Naive B cell (primary cell): ENCODE data around the gene VMO1. TPM values are rescaled to one million over a fixed set of nuclear protein-coding genes. Genes with fewer than 3 reads are reported as not detected.

Source experiments
- ATAC-seq, 2 donors: fragments of 150-1000 bp; cut with Tn5 transposase; 2 replicates each; pipeline ENCODE4 v1.10.0; 2021; ENCODE audit warnings: low read depth in 2 of 2, mild to moderate bottlenecking in 2 of 2, moderate library complexity in 2 of 2
- DNase-seq: peaks from one replicate; pipeline ENCODE4 v3.0.0; 2022
- H3K27ac Mint-ChIP-seq, 6 donors: one replicate each; pipeline ENCODE4 v1.8.0; 2020 to 2022; ENCODE audit warnings: mild to moderate bottlenecking in 6 of 6, mixed read lengths in 6 of 6, moderate library complexity in 5 of 6, inconsistent platforms in 2 of 6
- H3K27me3 Mint-ChIP-seq, 3 donors: one replicate each; pipeline ENCODE4 v1.8.0; 2021 to 2022; ENCODE audit warnings: mixed read lengths in 3 of 3, mild to moderate bottlenecking in 1 of 3
- H3K36me3 Mint-ChIP-seq, 2 donors: one replicate each; pipeline ENCODE4 v1.8.0; 2020 to 2022; ENCODE audit warnings: mixed read lengths in 2 of 2, inconsistent platforms in 1 of 2, mild to moderate bottlenecking in 1 of 2
- H3K4me1 Mint-ChIP-seq, 3 donors: one replicate each; pipeline ENCODE4 v1.8.0; 2020 to 2022; ENCODE audit warnings: mixed read lengths in 3 of 3, inconsistent platforms in 1 of 3, mild to moderate bottlenecking in 1 of 3, moderate library complexity in 1 of 3
- H3K4me3 Mint-ChIP-seq, 8 donors: one replicate each; pipeline ENCODE4 v1.8.0; 2020 to 2022; ENCODE audit warnings: mild to moderate bottlenecking in 8 of 8, mixed read lengths in 8 of 8, moderate library complexity in 8 of 8, inconsistent platforms in 2 of 8
- H3K9me3 Mint-ChIP-seq, 7 donors: one replicate each; pipeline ENCODE4 v1.8.0; 2020 to 2022; ENCODE audit warnings: mixed read lengths in 7 of 7, mild to moderate bottlenecking in 5 of 7, inconsistent platforms in 2 of 7, moderate library complexity in 1 of 7
- polyA plus RNA-seq, 6 donors: library from polyadenylated mRNA; unstranded; fragments of 300-500 nt; fragmentation: Illumina TruSeq; gene quantifications; one replicate each; pipeline ENCODE4 v1.2.3, GENCODE V29; 2021; ENCODE audit warnings: low read depth in 6 of 6

VMO1 gene
- polyA plus RNA-seq, 6 donors from 2014 or later, result not detected

GRCh38 chr17:4766723-4767122, 19.4 kb downstream of the VMO1 start:
- no peaks in the 10 kb centered on the region for H3K9me3 Mint-ChIP-seq
- no peaks in the 10 kb centered on the region for H3K36me3 Mint-ChIP-seq
- ATAC-seq (no peak), DNase-seq (no peak)
- H3K4me3 Mint-ChIP-seq, result no peak overlapping the region
- peaks cover 4 to 14% (median 12%) of the 10 kb centered on the region in 3 donors for H3K27me3 Mint-ChIP-seq
- no peak overlapping the region for H3K27ac Mint-ChIP-seq
- H3K4me1 Mint-ChIP-seq, result peaks cover 5 to 7% (median 6%) of the 10 kb centered on the region in 3 donors

GRCh38 chr17:4766201-4766600, 20.0 kb downstream of the VMO1 start:
- H3K36me3 Mint-ChIP-seq, result no peaks in the 10 kb centered on the region
- no peaks in the 10 kb centered on the region for H3K9me3 Mint-ChIP-seq
- no peak overlapping the region for H3K4me3 Mint-ChIP-seq
- peaks cover 4 to 7% (median 6%) of the 10 kb centered on the region in 3 donors for H3K4me1 Mint-ChIP-seq
- H3K27me3 Mint-ChIP-seq, result peaks cover 3 to 14% (median 8%) of the 10 kb centered on the region in 3 donors
- ATAC-seq, result no peak
- no peak for DNase-seq
- H3K27ac Mint-ChIP-seq, result no peak overlapping the region

GRCh38 chr17:4764595-4764994, 21.6 kb downstream of the VMO1 start:
- Mint-ChIP-seq H3K4me3 (no peak overlapping the region), H3K36me3 (no peaks in the 10 kb centered on the region), H3K27ac (no peak overlapping the region), H3K27me3 (peaks cover 7 to 18% (median 8%) of the 10 kb centered on the region in 3 donors), H3K4me1 (peaks cover 4 to 7% (median 6%) of the 10 kb centered on the region in 3 donors), H3K9me3 (no peaks in the 10 kb centered on the region)
- DNase-seq, result no peak
- ATAC-seq, result peak in 1 of 2 donors; percentile 28

GRCh38 chr17:4759776-4760236, 26.4 kb downstream of the VMO1 start:
- Mint-ChIP-seq H3K9me3 (no peaks in the 10 kb centered on the region), H3K27me3 (peaks cover 8 to 24% (median 13%) of the 10 kb centered on the region in 3 donors), H3K36me3 (no peaks in the 10 kb centered on the region), H3K4me3 (no peak overlapping the region), H3K27ac (no peak overlapping the region), H3K4me1 (peaks cover 4 to 7% (median 6%) of the 10 kb centered on the region in 3 donors)
- DNase-seq (no peak), ATAC-seq (no peak)

- no peak overlapping the region for H3K27ac Mint-ChIP-seq
- no peak for ATAC-seq
- peaks cover 3 to 4% (median 3%) of the 10 kb centered on the region in 3 donors for H3K4me1 Mint-ChIP-seq
- H3K4me3 Mint-ChIP-seq, result no peak overlapping the region
- peaks cover 22 to 57% (median 33%) of the 10 kb centered on the region in 3 donors for H3K27me3 Mint-ChIP-seq
- no peaks in the 10 kb centered on the region for H3K36me3 Mint-ChIP-seq
- H3K9me3 Mint-ChIP-seq, result no peaks in the 10 kb centered on the region
- DNase-seq, result no peak
Observed at GRCh38 chr17:4753392-4753791, 32.8 kb downstream of the VMO1 start.

- H3K27ac Mint-ChIP-seq, result no peak overlapping the region
- peaks cover 20 to 60% (median 38%) of the 10 kb centered on the region in 3 donors for H3K27me3 Mint-ChIP-seq
- no peaks in the 10 kb centered on the region for H3K9me3 Mint-ChIP-seq
Observed at GRCh38 chr17:4751932-4752331, 34.2 kb downstream of the VMO1 start.

GRCh38 chr17:4750606-4751005, 35.6 kb downstream of the VMO1 start:
- Mint-ChIP-seq H3K27ac (no peak overlapping the region), H3K4me1 (peaks cover 11 to 14% (median 14%) of the 10 kb centered on the region in 3 donors)
- ATAC-seq, result no peak

More at GRCh38 chr17:4751932-4752331, 34.2 kb downstream of the VMO1 start:
- H3K4me1 Mint-ChIP-seq, result peaks cover 11 to 14% (median 12%) of the 10 kb centered on the region in 3 donors
- no peaks in the 10 kb centered on the region for H3K36me3 Mint-ChIP-seq
- H3K4me3 Mint-ChIP-seq, result no peak overlapping the region
- DNase-seq (no peak), ATAC-seq (no peak)

GRCh38 chr17:4748686-4749085, 37.5 kb downstream of the VMO1 start:
- DNase-seq, result no peak
- Mint-ChIP-seq H3K27ac (no peak overlapping the region), H3K4me1 (peaks cover 19 to 20% (median 19%) of the 10 kb centered on the region in 3 donors), H3K27me3 (peaks cover 30 to 78% (median 45%) of the 10 kb centered on the region in 3 donors), H3K36me3 (no peaks in the 10 kb centered on the region), H3K4me3 (peak overlapping the region in 3 of 8 donors; percentile 21 to 58 (median 39)), H3K9me3 (no peaks in the 10 kb centered on the region)
- no peak for ATAC-seq

More at GRCh38 chr17:4750606-4751005, 35.6 kb downstream of the VMO1 start:
- Mint-ChIP-seq H3K27me3 (peaks cover 30 to 73% (median 47%) of the 10 kb centered on the region in 3 donors), H3K4me3 (no peak overlapping the region), H3K9me3 (no peaks in the 10 kb centered on the region), H3K36me3 (no peaks in the 10 kb centered on the region)
- no peak for DNase-seq

- peak overlapping the region; percentile 2 to 79 (median 38) for H3K4me3 Mint-ChIP-seq
- H3K4me1 Mint-ChIP-seq, result peaks cover 19 to 25% (median 19%) of the 10 kb centered on the region in 3 donors
- H3K9me3 Mint-ChIP-seq, result no peaks in the 10 kb centered on the region
- H3K36me3 Mint-ChIP-seq, result no peaks in the 10 kb centered on the region
- ATAC-seq (peak; percentile 95 to 96), DNase-seq (no peak)
- H3K27me3 Mint-ChIP-seq, result peaks cover 29 to 82% (median 48%) of the 10 kb centered on the region in 3 donors
- H3K27ac Mint-ChIP-seq, result peak overlapping the region in 3 of 6 donors; percentile 27 to 90 (median 63)
Observed at GRCh38 chr17:4747847-4748246, 38.3 kb downstream of the VMO1 start.

GRCh38 chr17:4744999-4745969, 40.9 kb downstream of the VMO1 start:
- peaks cover 27 to 76% (median 61%) of the 10 kb centered on the region in 3 donors for H3K27me3 Mint-ChIP-seq
- H3K36me3 Mint-ChIP-seq, result no peaks in the 10 kb centered on the region
- DNase-seq (no peak), ATAC-seq (no peak)
- H3K27ac Mint-ChIP-seq, result peak overlapping the region in 2 of 6 donors; percentile 44 to 93
- peak overlapping the region in 1 of 8 donors; percentile 56 for H3K4me3 Mint-ChIP-seq
- H3K4me1 Mint-ChIP-seq, result peaks cover 23 to 29% (median 24%) of the 10 kb centered on the region in 3 donors
- H3K9me3 Mint-ChIP-seq, result no peaks in the 10 kb centered on the region

- H3K4me1 Mint-ChIP-seq, result peaks cover 26 to 37% (median 30%) of the 10 kb centered on the region in 3 donors
- ATAC-seq, result no peak
- H3K27ac Mint-ChIP-seq, result no peak overlapping the region
- no peak overlapping the region for H3K4me3 Mint-ChIP-seq
- no peaks in the 10 kb centered on the region for H3K9me3 Mint-ChIP-seq
- peaks cover 23 to 69% (median 55%) of the 10 kb centered on the region in 3 donors for H3K27me3 Mint-ChIP-seq
- no peaks in the 10 kb centered on the region for H3K36me3 Mint-ChIP-seq
- DNase-seq, result no peak
Observed at GRCh38 chr17:4743898-4744297, 42.3 kb downstream of the VMO1 start.

- H3K27me3 Mint-ChIP-seq, result peaks cover 23 to 62% (median 49%) of the 10 kb centered on the region in 3 donors
Observed at GRCh38 chr17:4743216-4743615, 42.9 kb downstream of the VMO1 start.

GRCh38 chr17:4742629-4743028, 43.5 kb downstream of the VMO1 start:
- peak overlapping the region in 2 of 8 donors; percentile 36 to 52 for H3K4me3 Mint-ChIP-seq

More at GRCh38 chr17:4743216-4743615, 42.9 kb downstream of the VMO1 start:
- Mint-ChIP-seq H3K4me1 (peaks cover 29 to 38% (median 32%) of the 10 kb centered on the region in 3 donors), H3K4me3 (peak overlapping the region in 1 of 8 donors; percentile 36), H3K9me3 (no peaks in the 10 kb centered on the region), H3K27ac (no peak overlapping the region), H3K36me3 (no peaks in the 10 kb centered on the region)
- DNase-seq (no peak), ATAC-seq (no peak)

More at GRCh38 chr17:4742629-4743028, 43.5 kb downstream of the VMO1 start:
- Mint-ChIP-seq H3K36me3 (no peaks in the 10 kb centered on the region), H3K27ac (peak overlapping the region in 2 of 6 donors; percentile 30 to 52), H3K9me3 (no peaks in the 10 kb centered on the region), H3K27me3 (peaks cover 17 to 57% (median 46%) of the 10 kb centered on the region in 3 donors), H3K4me1 (peaks cover 25 to 35% (median 29%) of the 10 kb centered on the region in 3 donors)
- ATAC-seq, result no peak
- no peak for DNase-seq
